H9 (cell line): Measurements from ENCODE around the gene RASGRF1. TPM values are rescaled to one million over a fixed set of nuclear protein-coding genes. Genes with fewer than 3 reads are reported as not detected.

Experiments
- DNase-seq: peaks from one replicate; pipeline ENCODE4 v3.0.0-alpha.2; 2017
- H2AFZ ChIP-seq: one replicate; pipeline ENCODE4 v1.6.1; 2013; ENCODE audit warnings: mild to moderate bottlenecking, low read length, control low read depth, moderate library complexity
- H2AK5ac ChIP-seq: 2 replicates; pipeline ENCODE4 v1.6.1; 2013; ENCODE audit warnings: low read length, control low read depth, mixed read lengths; ENCODE audit not compliant: insufficient read length
- H2BK120ac ChIP-seq: one replicate; pipeline ENCODE4 v1.6.1; 2013; ENCODE audit warnings: low read depth, mild to moderate bottlenecking, low read length, control low read depth, inconsistent platforms; ENCODE audit not compliant: poor library complexity, severe bottlenecking
- H2BK12ac ChIP-seq: 2 replicates; pipeline ENCODE4 v1.6.1; 2013; ENCODE audit warnings: low read length, control low read depth, mixed read lengths, low read depth; ENCODE audit not compliant: insufficient read length
- H2BK15ac ChIP-seq: 2 replicates; pipeline ENCODE4 v1.6.1; 2013; ENCODE audit warnings: low read depth, low read length, control low read depth
- H2BK20ac ChIP-seq: one replicate; pipeline ENCODE4 v1.6.1; 2013; ENCODE audit warnings: low read depth, mild to moderate bottlenecking, low read length, control low read depth, inconsistent platforms; ENCODE audit not compliant: poor library complexity, severe bottlenecking
- H2BK5ac ChIP-seq: 2 replicates; pipeline ENCODE4 v1.6.1; 2013; ENCODE audit warnings: low read length, control low read depth, mixed read lengths; ENCODE audit not compliant: insufficient read length
- H3K14ac ChIP-seq: 2 replicates; pipeline ENCODE4 v1.6.1; 2013; ENCODE audit warnings: low read length, control low read depth; ENCODE audit not compliant: insufficient read depth
- H3K18ac ChIP-seq: 2 replicates; pipeline ENCODE4 v1.6.1; 2013; ENCODE audit warnings: low read depth, mild to moderate bottlenecking, mixed read lengths, low read length, control low read depth; ENCODE audit not compliant: insufficient read length
- H3K23ac ChIP-seq: 2 replicates; pipeline ENCODE4 v1.6.1; 2013; ENCODE audit warnings: low read length, control low read depth, mixed read lengths, low read depth; ENCODE audit not compliant: insufficient read length
- H3K23me2 ChIP-seq: 2 replicates; pipeline ENCODE4 v1.6.1; 2013; ENCODE audit warnings: low read depth, mild to moderate bottlenecking, mixed read lengths, low read length, control low read depth; ENCODE audit not compliant: insufficient read length, poor library complexity, severe bottlenecking
- H3K27ac ChIP-seq: 2 replicates; pipeline ENCODE4 v1.5.1; 2013; ENCODE audit warnings: low read length, control low read depth, mixed read lengths, low read depth; ENCODE audit not compliant: insufficient read length
- H3K27me3 ChIP-seq: 2 replicates; pipeline ENCODE4 v1.6.1; 2013; ENCODE audit warnings: low read length, control low read depth, inconsistent platforms; ENCODE audit not compliant: insufficient read depth
- H3K4ac ChIP-seq: 2 replicates; pipeline ENCODE4 v1.6.1; 2013; ENCODE audit warnings: low read depth, mild to moderate bottlenecking, control low read depth, inconsistent platforms, low read length, moderate library complexity
- H3K4me1 ChIP-seq: 2 replicates; pipeline ENCODE4 v1.6.1; 2013; ENCODE audit warnings: low read length, control low read depth, inconsistent platforms; ENCODE audit not compliant: insufficient read depth
- H3K4me2 ChIP-seq: 2 replicates; pipeline ENCODE4 v1.6.1; 2013; ENCODE audit warnings: low read length, control low read depth, mixed read lengths; ENCODE audit not compliant: insufficient read length, insufficient read depth
- H3K56ac ChIP-seq: 2 replicates; pipeline ENCODE4 v1.6.1; 2013; ENCODE audit warnings: low read depth, mild to moderate bottlenecking, mixed read lengths, low read length, control low read depth; ENCODE audit not compliant: insufficient read length
- H3K79me1 ChIP-seq: 2 replicates; pipeline ENCODE4 v1.6.1; 2013; ENCODE audit warnings: low read depth, mild to moderate bottlenecking, moderate library complexity, low read length, control low read depth, inconsistent platforms; ENCODE audit not compliant: insufficient read depth, poor library complexity, severe bottlenecking
- H3K79me2 ChIP-seq: 2 replicates; pipeline ENCODE4 v1.6.1; 2013; ENCODE audit warnings: low read length, control low read depth, inconsistent platforms; ENCODE audit not compliant: insufficient read depth
- H3K9ac ChIP-seq: 2 replicates; pipeline ENCODE4 v1.6.1; 2013; ENCODE audit warnings: low read length, control low read depth, mixed read lengths; ENCODE audit not compliant: insufficient read length; ENCODE audit errors: extremely low read depth
- H3K9me3 ChIP-seq: one replicate; pipeline ENCODE4 v1.6.1; 2013; ENCODE audit warnings: low read depth, low read length, inconsistent platforms; ENCODE audit not compliant: control insufficient read depth
- H3T11ph ChIP-seq: one replicate; pipeline ENCODE4 v1.6.1; 2013; ENCODE audit warnings: mild to moderate bottlenecking, low read length, control low read depth, inconsistent platforms
- H4K20me1 ChIP-seq: one replicate; pipeline ENCODE4 v1.6.1; 2013; ENCODE audit not compliant: control insufficient read depth, insufficient read length, insufficient read depth
- H4K5ac ChIP-seq: 2 replicates; pipeline ENCODE4 v1.6.1; 2013; ENCODE audit warnings: low read depth, mild to moderate bottlenecking, mixed read lengths, low read length, control low read depth; ENCODE audit not compliant: insufficient read length
- H4K8ac ChIP-seq: replicated peaks from 2 replicates; pipeline ENCODE4 v1.6.1; 2013; ENCODE audit warnings: low read length, control low read depth, mixed read lengths, low read depth; ENCODE audit not compliant: insufficient read length
- H4K91ac ChIP-seq: 2 replicates; pipeline ENCODE4 v1.6.1; 2013; ENCODE audit warnings: low read depth, mild to moderate bottlenecking, moderate library complexity, mixed read lengths, low read length, control low read depth; ENCODE audit not compliant: insufficient read length
- H3K27ac Mint-ChIP-seq, 3 experiments: 2 replicates in 2 of 3; 3 replicates in 1 of 3; pipeline ENCODE4 v1.8.0; 2020 to 2021; ENCODE audit warnings: mixed read lengths in 3 of 3, mild to moderate bottlenecking in 1 of 3, moderate library complexity in 1 of 3
- H3K27me3 Mint-ChIP-seq: 2 replicates; pipeline ENCODE4 v1.8.0; 2021; ENCODE audit warnings: low read depth, mild to moderate bottlenecking, moderate library complexity, mixed read lengths
- H3K36me3 Mint-ChIP-seq, 3 experiments: 2 replicates in 2 of 3; 3 replicates in 1 of 3; pipeline ENCODE4 v1.8.0; 2020 to 2021; ENCODE audit warnings: low read depth in 3 of 3, mixed read lengths in 3 of 3; ENCODE audit not compliant: insufficient read depth in 1 of 3
- H3K4me1 Mint-ChIP-seq, 2 experiments: 2 replicates each; pipeline ENCODE4 v1.8.0; 2020; ENCODE audit warnings: mixed read lengths in 2 of 2
- H3K4me3 Mint-ChIP-seq, 2 experiments: 2 replicates in 1 of 2; 3 replicates in 1 of 2; pipeline ENCODE4 v1.8.0; 2020 to 2021; ENCODE audit warnings: mild to moderate bottlenecking in 2 of 2, mixed read lengths in 2 of 2, moderate library complexity in 1 of 2
- H3K9me3 Mint-ChIP-seq, 2 experiments: 2 replicates in 1 of 2; 3 replicates in 1 of 2; pipeline ENCODE4 v1.8.0; 2020; ENCODE audit warnings: mild to moderate bottlenecking in 2 of 2, mixed read lengths in 2 of 2, moderate library complexity in 1 of 2
- CTCF ChIP-seq: fragments of 200-600 bp; sonication (generic); conservative IDR thresholded peaks from 3 replicates; pipeline ENCODE4 v1.8.0; 2021; ENCODE audit warnings: antibody characterized with exemption, mild to moderate bottlenecking
- WGBS: extraction: QIAGEN DNeasy Blood & Tissue Kit; methylation state at CpG from one replicate; pipeline ENCODE4 v1.1.7; 2013; ENCODE audit warnings: missing lambda C conversion rate, low lambda C conversion rate, mixed read lengths; ENCODE audit not compliant: insufficient read length; ENCODE audit errors: extremely low coverage; 5-methylcytosine and 5-hydroxymethylcytosine counted together
- total RNA-seq: library from RNA; stranded (reverse); gene quantifications from 2 replicates; pipeline ENCODE4 v1.2.1, GENCODE V29; 2021

Gene RASGRF1
- total RNA-seq, 1 experiment from 2014 or later: 0.48 TPM

- H3K4me2 ChIP-seq: no peak overlapping the region
- H3K79me2 ChIP-seq: no peaks in the 10 kb centered on the region
- peaks cover 3 to 6% of the 10 kb centered on the region in 2 experiments; a peak in 3 of 4 replicates for H3K4me1 Mint-ChIP-seq
- H3K36me3 Mint-ChIP-seq: no peaks in the 10 kb centered on the region
- no peak overlapping the region for H2AFZ ChIP-seq
- no peak overlapping the region for H3K4ac ChIP-seq
- no peaks in the 10 kb centered on the region for H3K4me1 ChIP-seq
- no peaks in the 10 kb centered on the region for H3K23me2 ChIP-seq
- TF ChIP-seq CTCF: no peak
- no peak overlapping the region for H3K14ac ChIP-seq
- no CpG with 5 or more reads among the region's 5 CpGs for WGBS
- no peak overlapping the region for H2BK5ac ChIP-seq
- no peak overlapping the region for H2BK15ac ChIP-seq
- no peaks in the 10 kb centered on the region for H3K9me3 Mint-ChIP-seq
- H3K4me3 Mint-ChIP-seq: no peak overlapping the region
- H3K27me3 ChIP-seq: no peaks in the 10 kb centered on the region; the same call in 1 of the 2 replicates
- no peak overlapping the region for H3K9ac ChIP-seq
- H2BK120ac ChIP-seq: no peak overlapping the region
- H3K23ac ChIP-seq: no peak overlapping the region
- H3K79me1 ChIP-seq: no peaks in the 10 kb centered on the region
- peaks cover 80% of the 10 kb centered on the region for H3K27me3 Mint-ChIP-seq
- no peaks in the 10 kb centered on the region for H4K20me1 ChIP-seq
- H3K18ac ChIP-seq: no peak overlapping the region
- no peak overlapping the region for H4K8ac ChIP-seq
- H2AK5ac ChIP-seq: no peak overlapping the region
- no peak overlapping the region for H4K5ac ChIP-seq
- no peak overlapping the region for H3K27ac ChIP-seq
- DNase-seq: no peak
- H4K91ac ChIP-seq: no peak overlapping the region
- H3K56ac ChIP-seq: no peak overlapping the region
- no peaks in the 10 kb centered on the region for H3K9me3 ChIP-seq
- H3T11ph ChIP-seq: no peak overlapping the region
- H2BK12ac ChIP-seq: no peak overlapping the region
- no peak overlapping the region for H2BK20ac ChIP-seq
- H3K27ac Mint-ChIP-seq: no peak overlapping the region
Measured at GRCh38 chr15:79078003-79078402, 12.6 kb downstream of the RASGRF1 start.
